Kidney (tissue), 14 donors: ENCODE results near the gene TBL3. TPM values are rescaled to one million over a fixed set of nuclear protein-coding genes. Genes with fewer than 3 reads are reported as not detected.

Source experiments
- DNase-seq, 5 donors: peaks; one replicate each; pipeline ENCODE4 v3.0.0-alpha.2; 2013 to 2020
- FAIRE-seq: peaks from 2 replicates; lab custom pipeline; 2012; peaks lifted over from hg19 to GRCh38; lab: Jason Lieb, UNC
- H3K27ac ChIP-seq, 2 donors: one replicate each; pipeline ENCODE4 v1.7.0; 2013; ENCODE audit warnings: low read depth in 2 of 2, low read length in 2 of 2, inconsistent platforms in 1 of 2
- H3K27me3 ChIP-seq: one replicate; pipeline ENCODE4 v1.7.1; 2013; ENCODE audit warnings: low read length, inconsistent platforms; ENCODE audit not compliant: control insufficient read depth, insufficient read depth
- H3K36me3 ChIP-seq, 3 donors: one replicate each; pipeline versions ENCODE4 v1.7.0 to v1.7.1; 2013; ENCODE audit warnings: low read length in 3 of 3, control low read depth in 1 of 3, inconsistent platforms in 1 of 3; ENCODE audit not compliant: insufficient read depth in 3 of 3, control insufficient read depth in 2 of 3
- H3K4me1 ChIP-seq, 3 donors: one replicate each; pipeline versions ENCODE4 v1.7.0 to v1.7.1; 2013; ENCODE audit warnings: low read length in 3 of 3, inconsistent platforms in 1 of 3, low read depth in 1 of 3; ENCODE audit not compliant: control insufficient read depth in 2 of 3, insufficient read depth in 2 of 3
- H3K4me3 ChIP-seq, 3 donors: one replicate each; pipeline versions ENCODE4 v1.7.0 to v1.8.1; 2013; ENCODE audit warnings: low read length in 3 of 3, control low read depth in 1 of 3, inconsistent platforms in 1 of 3
- H3K9ac ChIP-seq, 3 donors: one replicate each; pipeline versions ENCODE4 v1.7.0 to v1.7.1; 2013; ENCODE audit warnings: low read length in 3 of 3, control low read depth in 1 of 3, inconsistent platforms in 1 of 3
- H3K9me3 ChIP-seq, 3 donors: one replicate each; pipeline versions ENCODE4 v1.7.0 to v1.7.1; 2013; ENCODE audit warnings: low read length in 3 of 3, control low read depth in 1 of 3, inconsistent platforms in 1 of 3; ENCODE audit not compliant: control insufficient read depth in 2 of 3, insufficient read depth in 1 of 3
- CTCF ChIP-seq: IDR thresholded peaks from 3 replicates; pipeline ENCODE4 v1.5.1; 2012; ENCODE audit warnings: mild to moderate bottlenecking, moderate library complexity, borderline replicate concordance; ENCODE audit not compliant: insufficient read depth; ENCODE audit errors: extremely low read depth
- intact Hi-C: fragments of 100-400 bp; cut with DNase I; formaldehyde crosslinking; loops from one replicate; pipeline ENCODE4 v1.11.1; 2022
- polyA plus RNA-seq: library from polyadenylated mRNA; stranded (reverse); fragments of 350-450 nt; fragmentation: Illumina TruSeq; extraction: RNeasy Lipid Tissue Mini Kit (QIAGEN cat#74804); gene quantifications from one replicate; pipeline ENCODE4 v1.2.3, GENCODE V29; 2014; ENCODE audit warnings: low read depth, low replicate concordance; ENCODE audit not compliant: insufficient read depth
- total RNA-seq: library from RNA; stranded (reverse); fragmentation: NEBNext Ultra II Directional; extraction: Animal tissue kit (Norgen Biotek cat#: 25700); gene quantifications from one replicate; pipeline ENCODE4 v1.2.1, GENCODE V29; 2021
- donor health status: control.
- donor health status: control.
- donor health status: control.
- donor health status: control.
- donor health status: control.
- donor health status: DM: yes; HTN: yes; CAD: no.
- donor health status: Normal renal cell carcinoma (clear cell type).

Gene TBL3
- total and polyA plus RNA-seq, 2 donors from 2014 or later: 33.3 to 38.5 TPM

GRCh38 chr16:2007081-2007836, 35.4 kb downstream of the TBL3 start:
- intact Hi-C loops: no loop called here
- no peaks in the 10 kb centered on the region for H3K27me3 ChIP-seq
- peak in 1 of 5 donors; percentile 73 for DNase-seq
- no peak overlapping the region for H3K4me3 ChIP-seq
- no peak for TF ChIP-seq CTCF
- no peak overlapping the region for H3K27ac ChIP-seq
- H3K36me3 ChIP-seq: peaks cover 0 to 8% (median 0%) of the 10 kb centered on the region in 3 donors
- peaks cover 3 to 41% (median 3%) of the 10 kb centered on the region in 3 donors for H3K4me1 ChIP-seq
- no peak overlapping the region for H3K9ac ChIP-seq
- FAIRE-seq: no peak
- no peaks in the 10 kb centered on the region for H3K9me3 ChIP-seq

- H3K27ac ChIP-seq: no peak overlapping the region
- peak overlapping the region in 2 of 3 donors; percentile 9 to 80 for H3K9ac ChIP-seq
- DNase-seq (peak in 1 of 5 donors; percentile 64), FAIRE-seq (no peak)
- no peaks in the 10 kb centered on the region for H3K27me3 ChIP-seq
- H3K36me3 ChIP-seq: no peaks in the 10 kb centered on the region
- intact Hi-C loops: no loop called here
- peaks cover 3 to 41% (median 3%) of the 10 kb centered on the region in 3 donors for H3K4me1 ChIP-seq
- H3K9me3 ChIP-seq: no peaks in the 10 kb centered on the region
- peak overlapping the region in 1 of 3 donors; percentile 75 for H3K4me3 ChIP-seq
- TF ChIP-seq CTCF: no peak
These were observed 36.2 kb downstream of the TBL3 start for GRCh38 chr16:2008009-2008526.

GRCh38 chr16:2008631-2009163, 36.8 kb downstream of the TBL3 start:
- no peak for FAIRE-seq
- H3K36me3 ChIP-seq: no peaks in the 10 kb centered on the region

More at GRCh38 chr16:2008631-2009163, 36.8 kb downstream of the TBL3 start:
- H3K9me3 ChIP-seq: no peaks in the 10 kb centered on the region
- DNase-seq: peak in 1 of 5 donors; percentile 68
- no peak for TF ChIP-seq CTCF
- intact Hi-C loops: no loop called here
- peak overlapping the region; percentile 49 to 75 (median 71) for H3K4me3 ChIP-seq
- H3K27me3 ChIP-seq: no peaks in the 10 kb centered on the region
- H3K4me1 ChIP-seq: peaks cover 3 to 40% (median 3%) of the 10 kb centered on the region in 3 donors
- H3K9ac ChIP-seq: peak overlapping the region in 2 of 3 donors; percentile 80 to 88
- no peak overlapping the region for H3K27ac ChIP-seq
